Neural cell (in vitro differentiated cells): ENCODE measurements around the gene ALG3. TPM values are rescaled to one million over a fixed set of nuclear protein-coding genes. Genes with fewer than 3 reads are reported as not detected.

Source experiments
- H2AFZ ChIP-seq: fragments of 200-600, 300-800 bp; sonication (generic), shearing (Covaris generic); 2 replicates; pipeline ENCODE4 v1.6.0; 2014; ENCODE audit warnings: low read depth, mild to moderate bottlenecking, antibody characterized with exemption, low read length, moderate library complexity
- H3F3A ChIP-seq: fragments of 200-600 bp; shearing (Covaris generic); 2 replicates; pipeline ENCODE4 v1.6.1; 2016; ENCODE audit warnings: mild to moderate bottlenecking, moderate library complexity, mixed read lengths, antibody characterized with exemption, low read length; ENCODE audit not compliant: insufficient read depth, poor library complexity, severe bottlenecking
- H3K27ac ChIP-seq: fragments of 200-600, 300-800 bp; sonication (generic), shearing (Covaris generic); 2 replicates; pipeline ENCODE4 v1.5.1; 2014; ENCODE audit warnings: mild to moderate bottlenecking, low read length, moderate library complexity
- H3K27me3 ChIP-seq: fragments of 300-800, 200-600 bp; sonication (generic), shearing (Covaris generic); 2 replicates; pipeline ENCODE4 v1.6.0; 2014; ENCODE audit warnings: mild to moderate bottlenecking, low read depth, low read length, moderate library complexity; ENCODE audit not compliant: insufficient read depth
- H3K36me3 ChIP-seq: fragments of 300-800, 200-600 bp; sonication (generic), shearing (Covaris generic); 2 replicates; pipeline ENCODE4 v1.5.1; 2014; ENCODE audit warnings: mild to moderate bottlenecking, antibody characterized with exemption, low read length, moderate library complexity; ENCODE audit not compliant: insufficient read depth
- H3K4me2 ChIP-seq: fragments of 300-800, 200-600 bp; sonication (generic), shearing (Covaris generic); 2 replicates; pipeline ENCODE4 v1.6.0; 2014; ENCODE audit warnings: mild to moderate bottlenecking, low read length
- H3K4me3 ChIP-seq: fragments of 300-800, 200-600 bp; sonication (generic), shearing (Covaris generic); 2 replicates; pipeline ENCODE4 v1.5.1; 2014; ENCODE audit warnings: mild to moderate bottlenecking, low read length, moderate library complexity
- H3K79me2 ChIP-seq: fragments of 200-600 bp; shearing (Covaris generic); replicated peaks from 2 replicates; pipeline ENCODE4 v1.6.0; 2014; ENCODE audit warnings: mild to moderate bottlenecking, low read length, moderate library complexity; ENCODE audit not compliant: insufficient read depth
- H3K9ac ChIP-seq: fragments of 300-800, 200-600 bp; sonication (generic), shearing (Covaris generic); 2 replicates; pipeline ENCODE4 v1.6.1; 2016; ENCODE audit warnings: mild to moderate bottlenecking, low read length, mixed read lengths
- H3K9me2 ChIP-seq: fragments of 200-600 bp; shearing (Covaris generic); 2 replicates; pipeline ENCODE4 v1.6.1; 2016; ENCODE audit warnings: mild to moderate bottlenecking, low read length, mixed read lengths; ENCODE audit not compliant: insufficient read depth
- H3K9me3 ChIP-seq: fragments of 200-600, 300-800 bp; sonication (generic), shearing (Covaris generic); 2 replicates; pipeline ENCODE4 v1.6.1; 2016; ENCODE audit warnings: mild to moderate bottlenecking, mixed run types, low read length, moderate library complexity, mixed read lengths
- H4K20me1 ChIP-seq: fragments of 200-600 bp; shearing (Covaris generic); 2 replicates; pipeline ENCODE4 v1.6.1; 2016; ENCODE audit warnings: mild to moderate bottlenecking, mixed run types; ENCODE audit not compliant: insufficient read depth
- CTCF ChIP-seq: fragments of 450-650 bp; IDR thresholded peaks from 2 replicates; pipeline ENCODE4 v1.5.1; 2014; ENCODE audit warnings: antibody characterized with exemption, mild to moderate bottlenecking, moderate library complexity; ENCODE audit not compliant: poor library complexity, severe bottlenecking
- EP300 ChIP-seq: fragments of 450-650 bp; conservative IDR thresholded peaks from 2 replicates; pipeline ENCODE4 v1.6.1; 2014; ENCODE audit warnings: antibody characterized with exemption, mild to moderate bottlenecking, moderate library complexity; ENCODE audit not compliant: poor library complexity, severe bottlenecking
- EZH2 ChIP-seq: fragments of 200-600, 300-800 bp; shearing (Covaris generic), sonication (generic); IDR thresholded peaks from 2 replicates; pipeline ENCODE4 v1.6.1; 2014; ENCODE audit warnings: antibody characterized with exemption, low read length, borderline replicate concordance, mild to moderate bottlenecking; ENCODE audit not compliant: insufficient read depth, poor library complexity, severe bottlenecking
- MXI1 ChIP-seq: fragments of 450-650 bp; conservative IDR thresholded peaks from 2 replicates; pipeline ENCODE4 v1.6.1; 2014; ENCODE audit warnings: antibody characterized with exemption, mild to moderate bottlenecking; ENCODE audit not compliant: poor library complexity, severe bottlenecking
- POLR2AphosphoS5 ChIP-seq: IDR thresholded peaks from 2 replicates; pipeline ENCODE4 v1.6.1; 2012
- RAD21 ChIP-seq: fragments of 450-650 bp; conservative IDR thresholded peaks from 2 replicates; pipeline ENCODE4 v1.6.1; 2014; ENCODE audit warnings: antibody characterized with exemption, mild to moderate bottlenecking, moderate library complexity
- REST ChIP-seq: IDR thresholded peaks from 2 replicates; pipeline ENCODE4 v1.6.1; 2012; ENCODE audit warnings: borderline replicate concordance
- SMC3 ChIP-seq: fragments of 450-650 bp; conservative IDR thresholded peaks from 2 replicates; pipeline ENCODE4 v1.6.1; 2014; ENCODE audit warnings: antibody characterized with exemption, mild to moderate bottlenecking, moderate library complexity; ENCODE audit not compliant: poor library complexity
- TAF1 ChIP-seq: IDR thresholded peaks from 2 replicates; pipeline ENCODE4 v1.6.1; 2012; ENCODE audit warnings: low read depth
- polyA plus RNA-seq: library from polyadenylated mRNA; depleted of rRNA; stranded (reverse); fragments of >200 nt; gene quantifications from 2 replicates; pipeline ENCODE4 v1.2.3, GENCODE V29; 2014

Gene ALG3
- polyA plus RNA-seq, 1 donor from 2014 or later, result 13.5 TPM

- TF ChIP-seq POLR2AphosphoS5, result no peak
- no peak overlapping the region for H3K4me3 ChIP-seq
- H3K27ac ChIP-seq, result no peak overlapping the region
- no peak overlapping the region for H3K9ac ChIP-seq
- no peak overlapping the region for H3K4me2 ChIP-seq
- no peaks in the 10 kb centered on the region for H3K79me2 ChIP-seq
- H3F3A ChIP-seq, result no peaks in the 10 kb centered on the region
- no peaks in the 10 kb centered on the region for H3K9me2 ChIP-seq
- H3K27me3 ChIP-seq, result peaks cover 58% of the 10 kb centered on the region
- H3K9me3 ChIP-seq, result no peaks in the 10 kb centered on the region
- H2AFZ ChIP-seq, result no peak overlapping the region
- no peaks in the 10 kb centered on the region for H4K20me1 ChIP-seq
- no peaks in the 10 kb centered on the region for H3K36me3 ChIP-seq
These were observed 15.5 kb downstream of the ALG3 start for GRCh38 chr3:184233127-184233843.

DNA sequence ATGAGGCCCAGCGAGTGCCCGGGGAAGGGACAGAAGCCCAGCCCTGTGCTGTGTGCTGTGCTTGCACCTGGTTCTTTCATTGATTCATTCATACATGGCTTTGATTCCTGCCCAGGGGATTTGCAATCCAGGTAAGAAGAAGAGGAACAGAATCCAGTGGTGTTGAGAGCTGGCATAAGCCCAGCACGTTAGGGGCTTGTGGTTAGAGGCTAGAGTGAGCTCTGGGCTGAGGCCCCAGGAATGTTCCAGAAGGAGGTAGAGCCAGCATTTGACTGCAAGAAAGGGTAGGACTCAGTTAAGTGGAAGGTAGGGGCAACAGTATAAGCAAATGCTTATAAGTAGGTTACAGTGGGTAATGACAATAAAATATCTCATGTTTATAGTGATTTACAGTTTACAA lies 17.1 kb downstream of the ALG3 start:
- Histone ChIP-seq H3K27me3 (peaks cover 70% of the 10 kb centered on the region), H3K9me3 (no peaks in the 10 kb centered on the region), H3K36me3 (no peaks in the 10 kb centered on the region), H3K79me2 (no peaks in the 10 kb centered on the region), H3K4me2 (no peak overlapping the region), H3K9me2 (no peaks in the 10 kb centered on the region), H3K27ac (no peak overlapping the region), H3F3A (no peaks in the 10 kb centered on the region), H4K20me1 (no peaks in the 10 kb centered on the region), H3K9ac (no peak overlapping the region), H2AFZ (no peak overlapping the region), H3K4me3 (no peak overlapping the region)
- TF ChIP-seq TAF1 (no peak), EZH2 (no peak), RAD21 (no peak), CTCF (no peak), REST (no peak), POLR2AphosphoS5 (no peak), SMC3 (no peak), MXI1 (no peak), EP300 (no peak)
